Colonic mucosa (tissue), 4 donors: ENCODE measurements around the gene SHC3. TPM values are rescaled to one million over a fixed set of nuclear protein-coding genes. Genes with fewer than 3 reads are reported as not detected.

ENCODE experiments used
- DNase-seq: peaks from one replicate; pipeline ENCODE4 v3.0.0-alpha.2; 2020
- H3K27ac ChIP-seq: fragments of 200-600 bp; one replicate; pipeline ENCODE4 v1.8.0; 2021
- H3K27me3 ChIP-seq: fragments of 200-600 bp; one replicate; pipeline ENCODE4 v1.8.0; 2021
- H3K36me3 ChIP-seq: fragments of 200-600 bp; one replicate; pipeline ENCODE4 v1.8.0; 2021
- H3K4me1 ChIP-seq: fragments of 200-600 bp; one replicate; pipeline ENCODE4 v1.8.0; 2021; ENCODE audit warnings: mild to moderate bottlenecking
- H3K4me3 ChIP-seq: fragments of 200-600 bp; one replicate; pipeline ENCODE4 v1.8.0; 2021
- H3K9ac ChIP-seq, 2 donors: one replicate each; pipeline ENCODE4 v1.7.0; 2013; ENCODE audit warnings: control low read depth in 2 of 2, low read depth in 2 of 2, low read length in 2 of 2
- H3K9me3 ChIP-seq: fragments of 200-600 bp; one replicate; pipeline ENCODE4 v1.8.0; 2021
- CTCF ChIP-seq: fragments of 200-600 bp; IDR thresholded peaks from one replicate; pipeline ENCODE4 v1.8.0; 2022; ENCODE audit warnings: antibody characterized with exemption, mild to moderate bottlenecking
- intact Hi-C: fragments of 100-400 bp; cut with DNase I; formaldehyde crosslinking; loops from one replicate; pipeline ENCODE4 v1.14.1; 2022
- total RNA-seq, 2 donors: library from RNA; stranded (reverse); fragmentation: NEBNext Ultra II Directional in 1 of 2; extraction: Animal tissue kit (Norgen Biotek cat#: 25700) in 1 of 2; gene quantifications; one replicate each; pipeline ENCODE4 v1.2.1, GENCODE V29; 2021
- donor health status: healthy.
- donor health status: DM: no; HTN: no; CAD: no.
- donor health status: DM: no; HTN: no; CAD: no.

The SHC3 gene
- total RNA-seq, 2 donors from 2014 or later = 0.32 to 0.58 TPM

- no peak for DNase-seq
- intact Hi-C loops = no loop called here
- Histone ChIP-seq H3K4me1 (no peaks in the 10 kb centered on the region), H3K36me3 (no peaks in the 10 kb centered on the region), H3K27ac (no peak overlapping the region), H3K9ac (no peak overlapping the region), H3K9me3 (no peaks in the 10 kb centered on the region), H3K4me3 (no peak overlapping the region), H3K27me3 (no peaks in the 10 kb centered on the region)
- TF ChIP-seq CTCF = no peak
Observed at GRCh38 chr9:89116064-89116804, 62.4 kb downstream of the SHC3 start.

- H3K27me3 ChIP-seq = no peaks in the 10 kb centered on the region
- H3K9ac ChIP-seq = no peak overlapping the region
- no peak for DNase-seq
- H3K4me1 ChIP-seq = no peaks in the 10 kb centered on the region
- intact Hi-C loops = no loop called here
- no peaks in the 10 kb centered on the region for H3K36me3 ChIP-seq
- H3K4me3 ChIP-seq = no peak overlapping the region
- no peaks in the 10 kb centered on the region for H3K9me3 ChIP-seq
- H3K27ac ChIP-seq = no peak overlapping the region
- no peak for TF ChIP-seq CTCF
Observed at GRCh38 chr9:89115426-89115825, 63.2 kb downstream of the SHC3 start.

GRCh38 chr9:89114741-89115140 lies 63.9 kb downstream of the SHC3 start:
- intact Hi-C loops = no loop called here
- H3K27me3 ChIP-seq = no peaks in the 10 kb centered on the region
- DNase-seq = no peak
- no peak overlapping the region for H3K27ac ChIP-seq
- H3K4me1 ChIP-seq = no peaks in the 10 kb centered on the region
- no peak overlapping the region for H3K9ac ChIP-seq
- no peaks in the 10 kb centered on the region for H3K36me3 ChIP-seq
- H3K4me3 ChIP-seq = no peak overlapping the region
- H3K9me3 ChIP-seq = no peaks in the 10 kb centered on the region
- TF ChIP-seq CTCF = no peak

GRCh38 chr9:89113851-89114250 lies 64.8 kb downstream of the SHC3 start:
- H3K36me3 ChIP-seq = no peaks in the 10 kb centered on the region
- no peak overlapping the region for H3K4me3 ChIP-seq
- H3K27me3 ChIP-seq = no peaks in the 10 kb centered on the region
- intact Hi-C loops = no loop called here
- no peaks in the 10 kb centered on the region for H3K9me3 ChIP-seq
- no peak overlapping the region for H3K9ac ChIP-seq
- H3K4me1 ChIP-seq = no peaks in the 10 kb centered on the region
- H3K27ac ChIP-seq = no peak overlapping the region
- no peak for DNase-seq
- no peak for TF ChIP-seq CTCF

GRCh38 chr9:89112243-89112642 lies 66.4 kb downstream of the SHC3 start:
- intact Hi-C loops = no loop called here
- Histone ChIP-seq H3K4me3 (no peak overlapping the region), H3K9ac (no peak overlapping the region), H3K9me3 (no peaks in the 10 kb centered on the region), H3K27ac (no peak overlapping the region), H3K27me3 (no peaks in the 10 kb centered on the region), H3K36me3 (no peaks in the 10 kb centered on the region), H3K4me1 (no peaks in the 10 kb centered on the region)
- no peak for TF ChIP-seq CTCF
- no peak for DNase-seq
